ENCODE results near the gene TMOD3.

TMOD3 gene

GRCh38 chr15:51865317-51865716 is 35.9 kb downstream of the TMOD3 start:
- Histone ChIP-seq H3K4me3 (ENCODE audit: insufficient read depth, low read length, poor library complexity, severe bottlenecking) (no peak overlapping the region), H4K20me1 (ENCODE audit: low read depth, low read length) (no peaks in the 10 kb centered on the region), H3K9me2 (replicated peaks; ENCODE audit: insufficient read depth, low read length) (no peaks in the 10 kb centered on the region), H3K27ac (ENCODE audit: low read depth, low read length) (no peak overlapping the region), H3F3A (ENCODE audit: insufficient read depth) (no peaks in the 10 kb centered on the region), H3K9ac (ENCODE audit: low read length) (no peak overlapping the region), H3K4me2 (ENCODE audit: low read depth, low read length, poor library complexity, severe bottlenecking) (no peak overlapping the region), H3K36me3 (ENCODE audit: low read length) (peaks cover 2% of the 10 kb centered on the region; the same call in 1 of the 2 replicates), H3K9me3 (ENCODE audit: insufficient read depth, low read length) (no peaks in the 10 kb centered on the region), H2AFZ (ENCODE audit: low read depth, low read length, severe bottlenecking) (no peak overlapping the region), H3K79me2 (ENCODE audit: insufficient read depth, low read length) (no peaks in the 10 kb centered on the region), H3K27me3 (ENCODE audit: low read length) (no peaks in the 10 kb centered on the region)
- TF ChIP-seq CTCF (IDR thresholded peaks at IDR 0.05; ENCODE audit: insufficient read depth, low read length, poor library complexity, severe bottlenecking) (no peak), EZH2phosphoT487 (conservative IDR thresholded peaks at IDR 0.05; ENCODE audit: low read length) (no peak)

- H3K27ac ChIP-seq (ENCODE audit: low read depth, low read length), result no peak overlapping the region
- TF ChIP-seq CTCF (IDR thresholded peaks at IDR 0.05; ENCODE audit: insufficient read depth, low read length, poor library complexity, severe bottlenecking), result no peak
- H3K27me3 ChIP-seq (ENCODE audit: low read length), result no peaks in the 10 kb centered on the region
- no peak overlapping the region for H3K4me3 ChIP-seq (ENCODE audit: insufficient read depth, low read length, poor library complexity, severe bottlenecking)
- no peak overlapping the region for H2AFZ ChIP-seq (ENCODE audit: low read depth, low read length, severe bottlenecking)
- no peaks in the 10 kb centered on the region for H3K9me3 ChIP-seq (ENCODE audit: insufficient read depth, low read length)
- H3K79me2 ChIP-seq (ENCODE audit: insufficient read depth, low read length), result no peaks in the 10 kb centered on the region
- no peaks in the 10 kb centered on the region for H3K9me2 ChIP-seq (replicated peaks; ENCODE audit: insufficient read depth, low read length)
- H3F3A ChIP-seq (ENCODE audit: insufficient read depth), result no peaks in the 10 kb centered on the region
- H3K9ac ChIP-seq (ENCODE audit: low read length), result no peak overlapping the region
- H3K36me3 ChIP-seq (ENCODE audit: low read length), result peaks cover 4% of the 10 kb centered on the region; the same call in 1 of the 2 replicates
- no peaks in the 10 kb centered on the region for H4K20me1 ChIP-seq (ENCODE audit: low read depth, low read length)
- H3K4me2 ChIP-seq (ENCODE audit: low read depth, low read length, poor library complexity, severe bottlenecking), result no peak overlapping the region
Measured at GRCh38 chr15:51866161-51866560, 36.7 kb downstream of the TMOD3 start.

GRCh38 chr15:51866751-51867150 is 37.3 kb downstream of the TMOD3 start:
- H3K36me3 ChIP-seq (ENCODE audit: low read length), result peaks cover 4% of the 10 kb centered on the region; the same call in 1 of the 2 replicates
- no peak overlapping the region for H3K9ac ChIP-seq (ENCODE audit: low read length)
- H3K79me2 ChIP-seq (ENCODE audit: insufficient read depth, low read length), result no peaks in the 10 kb centered on the region
- no peak overlapping the region for H3K4me2 ChIP-seq (ENCODE audit: low read depth, low read length, poor library complexity, severe bottlenecking)
- TF ChIP-seq CTCF (IDR thresholded peaks at IDR 0.05; ENCODE audit: insufficient read depth, low read length, poor library complexity, severe bottlenecking), result no peak
- H3K9me3 ChIP-seq (ENCODE audit: insufficient read depth, low read length), result no peaks in the 10 kb centered on the region
- no peak overlapping the region for H3K4me3 ChIP-seq (ENCODE audit: insufficient read depth, low read length, poor library complexity, severe bottlenecking)
- no peaks in the 10 kb centered on the region for H4K20me1 ChIP-seq (ENCODE audit: low read depth, low read length)
- no peak overlapping the region for H2AFZ ChIP-seq (ENCODE audit: low read depth, low read length, severe bottlenecking)
- H3F3A ChIP-seq (ENCODE audit: insufficient read depth), result no peaks in the 10 kb centered on the region
- no peaks in the 10 kb centered on the region for H3K9me2 ChIP-seq (replicated peaks; ENCODE audit: insufficient read depth, low read length)
- no peaks in the 10 kb centered on the region for H3K27me3 ChIP-seq (ENCODE audit: low read length)
- H3K27ac ChIP-seq (ENCODE audit: low read depth, low read length), result no peak overlapping the region

GRCh38 chr15:51869060-51869421 is 39.6 kb downstream of the TMOD3 start:
- TF ChIP-seq EZH2phosphoT487 (conservative IDR thresholded peaks at IDR 0.05; ENCODE audit: low read length), result no peak
- TF ChIP-seq CTCF (IDR thresholded peaks at IDR 0.05; ENCODE audit: insufficient read depth, low read length, poor library complexity, severe bottlenecking), result no peak
- Histone ChIP-seq H3K4me2 (ENCODE audit: low read depth, low read length, poor library complexity, severe bottlenecking) (no peak overlapping the region), H3K36me3 (ENCODE audit: low read length) (peaks cover 4% of the 10 kb centered on the region; the same call in 1 of the 2 replicates), H3K9me2 (replicated peaks; ENCODE audit: insufficient read depth, low read length) (no peaks in the 10 kb centered on the region), H2AFZ (ENCODE audit: low read depth, low read length, severe bottlenecking) (no peak overlapping the region), H3F3A (ENCODE audit: insufficient read depth) (no peaks in the 10 kb centered on the region), H3K9ac (ENCODE audit: low read length) (no peak overlapping the region), H3K9me3 (ENCODE audit: insufficient read depth, low read length) (no peaks in the 10 kb centered on the region), H3K79me2 (ENCODE audit: insufficient read depth, low read length) (no peaks in the 10 kb centered on the region), H3K27ac (ENCODE audit: low read depth, low read length) (no peak overlapping the region), H3K27me3 (ENCODE audit: low read length) (no peaks in the 10 kb centered on the region), H3K4me3 (ENCODE audit: insufficient read depth, low read length, poor library complexity, severe bottlenecking) (no peak overlapping the region), H4K20me1 (ENCODE audit: low read depth, low read length) (no peaks in the 10 kb centered on the region)

Data from SU-DHL-6 (cell line).